ENCODE data around the gene TBC1D25.
"Not testable (repeated sequence)": the region's sequence is repeated elsewhere in the genome, so short reads cannot be mapped to it uniquely, and the experiment has no call there.

Gene TBC1D25

DNA sequence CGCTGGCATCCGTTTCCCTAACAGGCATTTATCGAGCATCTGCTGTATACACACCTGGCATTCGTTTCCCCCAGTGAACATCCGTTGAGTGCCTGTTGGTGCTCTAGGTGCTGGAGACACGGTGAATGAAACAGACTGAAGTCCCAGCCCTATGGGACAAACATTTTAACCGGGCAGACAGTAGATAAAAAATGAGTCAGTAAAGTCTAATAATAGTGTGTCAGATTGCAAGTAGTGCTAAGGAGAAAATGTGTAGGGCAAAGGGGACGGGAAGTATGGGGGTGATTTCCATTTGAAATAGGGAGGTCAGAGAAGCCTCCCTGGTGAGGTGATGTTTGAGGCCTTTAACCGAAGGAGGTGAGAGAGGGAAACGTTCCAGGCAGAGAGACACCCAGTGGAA lies 23.2 kb upstream of the TBC1D25 start:
- no peak for DNase-seq

DNA sequence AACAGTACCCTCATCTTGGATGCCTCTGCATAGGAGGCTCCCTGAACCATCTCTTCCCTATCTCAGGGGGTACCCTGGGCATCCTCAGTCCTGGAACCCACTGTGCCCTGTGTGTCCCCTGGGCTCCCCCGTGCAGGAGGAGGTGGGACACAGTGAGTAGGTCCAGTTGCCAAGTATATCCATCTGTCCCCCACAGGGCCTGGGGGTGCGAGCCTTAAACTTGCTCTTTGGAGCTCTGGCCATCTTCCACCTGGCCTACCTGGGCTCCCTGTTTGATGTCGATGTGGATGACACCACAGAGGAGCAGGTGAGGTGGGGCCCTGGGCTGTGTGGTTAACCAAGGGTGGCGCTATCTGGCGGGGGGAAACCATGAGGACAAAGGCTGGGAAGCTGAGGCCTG lies 22.5 kb upstream of the TBC1D25 start:
- no peak for DNase-seq

DNA sequence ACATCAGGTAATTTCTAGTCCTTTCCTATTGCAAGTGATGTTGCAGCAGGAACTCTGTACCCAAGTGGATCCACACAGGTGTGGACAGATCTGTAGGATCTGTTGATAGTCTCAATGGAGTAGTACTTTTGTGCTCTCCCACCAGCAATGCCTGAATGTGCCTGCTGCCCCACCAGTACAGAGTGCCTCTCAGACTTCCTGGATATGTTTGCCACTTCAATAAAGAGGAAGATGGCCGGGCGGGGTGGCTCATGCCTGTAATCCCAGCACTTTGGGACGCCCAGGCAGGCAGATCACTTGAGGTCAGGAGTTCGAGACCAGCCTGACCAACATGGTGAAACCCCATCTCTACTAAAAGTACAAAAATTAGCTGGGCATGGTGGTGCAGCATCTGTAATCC lies 20.0 kb upstream of the TBC1D25 start:
- DNase-seq: not testable (repeated sequence)

DNA sequence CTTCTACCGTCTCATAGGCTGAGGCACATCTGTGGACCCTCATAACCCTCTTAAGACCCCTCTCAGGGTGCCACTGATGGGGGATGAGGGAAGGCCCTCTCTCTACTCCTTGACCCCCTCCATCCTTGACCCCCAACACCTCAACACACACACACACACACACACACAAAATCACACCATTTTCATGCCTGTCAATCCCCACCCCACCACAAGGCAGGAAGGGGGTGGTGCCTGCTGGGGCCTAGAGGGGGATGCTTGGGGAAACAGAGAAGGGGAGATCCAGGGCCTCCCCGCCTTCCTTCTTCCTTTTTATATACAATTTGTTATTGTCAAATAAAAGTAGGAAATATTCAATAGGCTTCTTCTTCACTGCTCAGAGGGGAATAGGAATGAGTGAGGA lies 19.1 kb upstream of the TBC1D25 start:
- DNase-seq: peak; percentile 40

DNA sequence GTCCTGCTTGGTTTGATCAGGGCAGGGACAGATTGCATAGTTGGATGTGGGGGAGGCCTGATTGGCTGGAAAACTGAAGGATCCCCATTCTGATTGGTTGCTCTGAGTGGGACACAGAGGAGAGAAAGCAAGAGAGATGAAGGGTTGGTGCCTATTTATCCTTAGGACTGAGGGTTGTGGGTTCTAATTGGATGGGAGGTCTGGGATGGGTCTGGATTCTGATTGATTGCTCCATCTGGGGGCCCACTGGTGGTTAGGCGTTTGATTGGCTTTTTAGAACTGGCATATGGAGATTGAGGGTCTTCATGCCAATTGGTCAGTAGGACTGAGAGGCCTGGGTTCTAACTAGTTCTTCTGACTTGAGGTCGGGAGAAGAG lies 18.6 kb upstream of the TBC1D25 start:
- no peak for DNase-seq

DNA sequence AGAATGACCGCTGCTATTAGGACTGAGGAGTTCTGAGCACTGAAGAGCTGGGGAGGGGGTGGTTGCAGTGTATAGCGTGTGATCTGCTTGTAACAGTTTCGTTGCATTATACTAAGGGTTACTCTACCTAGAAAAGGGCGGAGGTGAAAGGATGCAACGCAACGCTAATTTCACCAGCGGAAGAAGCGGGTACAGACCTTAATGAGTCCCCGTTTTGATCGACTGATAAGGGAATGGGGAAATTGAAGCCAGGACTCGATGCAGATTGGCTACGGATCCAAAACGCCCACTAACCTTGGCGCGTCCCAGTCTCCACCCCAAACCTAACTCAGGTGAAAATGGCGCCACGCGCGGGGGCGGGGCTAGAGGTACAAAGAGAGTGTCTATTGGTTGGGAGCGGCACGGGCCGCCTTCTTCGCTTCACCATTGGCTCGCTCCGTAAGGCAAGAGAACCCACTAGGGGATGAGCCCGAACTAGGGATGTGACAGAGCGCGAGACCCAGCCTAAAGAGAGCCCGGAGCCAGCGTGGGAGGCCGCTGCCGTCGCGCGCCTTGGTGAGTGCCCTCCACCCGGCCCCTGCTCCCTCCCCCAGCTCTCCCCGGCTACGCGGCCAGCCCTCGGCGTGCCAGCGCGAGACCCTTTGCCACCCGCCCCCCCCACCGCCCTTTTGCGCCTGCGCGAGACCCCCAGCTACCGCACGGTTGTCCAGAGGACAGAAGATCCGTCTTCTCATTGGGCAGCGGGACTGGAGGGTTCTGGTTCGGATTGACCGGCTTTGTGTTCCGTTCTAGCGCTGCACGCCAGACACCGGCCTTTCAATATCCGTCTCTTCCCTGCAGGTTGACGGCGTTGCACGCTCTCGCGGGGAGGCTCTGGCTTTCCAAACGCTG lies 17.9 kb upstream of the TBC1D25 start, which contains the start of gene EBP:
Gene EBP (plus strand): TSS at position 456 of the 891 bp plus-strand sequence. CDS start 1,964 bp downstream, outside the sequence.
- DNase-seq: peak; percentile 97

DNA sequence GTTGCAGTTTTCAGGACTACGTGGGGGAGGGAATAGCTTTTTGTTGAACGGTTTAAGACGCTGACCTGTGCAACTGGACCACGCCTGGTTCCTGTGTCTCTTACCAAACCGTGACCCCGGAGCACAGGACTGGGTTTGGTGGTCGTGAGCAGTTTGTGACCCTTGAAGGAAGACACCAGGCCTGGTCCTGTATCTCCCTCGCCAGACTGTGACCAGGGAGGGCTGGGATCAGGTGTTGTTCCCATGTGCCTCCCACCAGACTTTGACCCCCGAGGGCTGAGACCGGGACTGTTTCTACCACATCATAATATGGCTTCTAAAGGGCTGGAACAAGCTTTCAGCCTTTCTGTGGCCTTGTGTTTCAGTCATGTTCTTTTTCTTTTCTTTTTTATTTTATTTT lies 17.2 kb upstream of the TBC1D25 start:
- DNase-seq: no peak

DNA sequence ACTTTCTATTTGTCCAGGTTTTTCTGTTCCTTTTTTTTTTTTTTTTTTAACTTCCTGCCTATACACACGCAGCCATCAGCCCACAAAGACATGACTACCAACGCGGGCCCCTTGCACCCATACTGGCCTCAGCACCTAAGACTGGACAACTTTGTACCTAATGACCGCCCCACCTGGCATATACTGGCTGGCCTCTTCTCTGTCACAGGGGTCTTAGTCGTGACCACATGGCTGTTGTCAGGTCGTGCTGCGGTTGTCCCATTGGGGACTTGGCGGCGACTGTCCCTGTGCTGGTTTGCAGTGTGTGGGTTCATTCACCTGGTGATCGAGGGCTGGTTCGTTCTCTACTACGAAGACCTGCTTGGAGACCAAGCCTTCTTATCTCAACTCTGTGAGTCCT lies 15.8 kb upstream of the TBC1D25 start:
- DNase-seq: no peak

DNA sequence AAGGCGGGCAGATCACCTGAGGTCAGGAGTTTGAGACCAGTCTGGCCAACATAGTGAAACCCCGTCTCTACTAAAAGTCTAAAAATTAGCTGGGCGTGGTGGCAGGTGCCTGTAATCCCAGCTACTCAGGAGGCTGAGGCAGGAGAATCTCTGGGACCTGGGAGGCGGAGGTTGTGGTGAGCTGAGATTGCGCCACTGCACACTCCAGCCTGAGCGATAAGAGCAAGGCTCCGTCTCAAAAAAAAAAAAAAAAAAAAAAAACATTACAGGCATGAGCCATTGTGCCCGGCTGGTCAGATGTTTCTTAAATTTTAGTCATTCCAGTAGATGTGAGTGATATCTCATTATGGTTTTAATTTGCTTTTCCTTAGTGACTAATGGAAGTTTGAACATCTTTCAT lies 13.7 kb upstream of the TBC1D25 start:
- DNase-seq: not testable (repeated sequence)

DNA sequence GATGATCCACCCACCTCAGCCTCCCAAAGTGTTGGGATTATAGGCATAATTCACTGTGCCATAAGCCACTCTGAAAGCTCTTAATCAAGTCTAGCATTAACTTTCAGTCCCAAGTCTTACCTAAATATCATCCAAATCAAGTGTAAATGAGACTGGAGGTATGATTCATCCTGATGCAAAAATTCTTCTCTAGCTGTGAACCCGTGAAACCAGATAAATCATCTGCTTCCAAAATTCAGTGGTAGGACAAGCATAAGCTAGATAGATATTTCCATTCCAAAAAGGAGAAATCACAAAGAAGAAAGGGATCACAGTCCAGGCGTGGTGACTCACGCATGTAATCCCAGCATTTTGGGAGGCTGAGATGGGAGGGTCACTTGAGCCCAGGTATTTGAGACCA lies 8.8 kb upstream of the TBC1D25 start:
- no peak for DNase-seq

DNA sequence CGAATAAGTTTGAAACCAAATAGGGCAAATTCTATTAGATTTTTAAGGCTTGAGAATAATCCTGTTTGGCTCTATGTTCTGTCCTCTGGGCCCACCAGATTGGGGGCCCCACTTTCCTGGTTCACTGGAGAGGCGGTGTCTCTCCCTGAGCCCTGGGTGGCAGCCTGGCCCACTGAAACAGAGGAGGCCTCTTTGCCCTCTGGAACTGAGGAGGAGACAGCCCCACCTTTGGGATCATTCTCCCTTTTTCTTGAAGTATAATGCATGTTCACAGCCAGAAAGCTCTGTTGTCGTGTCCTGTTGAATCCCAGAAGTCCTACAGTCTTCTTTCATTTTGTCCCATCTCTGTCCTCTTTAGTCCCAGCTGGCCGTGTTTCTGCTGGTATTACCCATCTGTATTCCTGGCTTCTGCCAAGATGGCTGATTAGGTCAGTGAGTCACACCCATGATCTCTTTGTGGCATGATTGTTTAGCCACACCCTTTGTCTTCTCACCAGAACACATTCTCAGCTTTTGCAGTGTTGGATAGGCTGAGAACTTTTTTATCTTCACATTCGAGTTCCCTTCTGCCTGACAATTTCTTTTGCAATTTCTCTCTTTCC lies 8.1 kb upstream of the TBC1D25 start:
- peak; percentile 46 for DNase-seq

DNA sequence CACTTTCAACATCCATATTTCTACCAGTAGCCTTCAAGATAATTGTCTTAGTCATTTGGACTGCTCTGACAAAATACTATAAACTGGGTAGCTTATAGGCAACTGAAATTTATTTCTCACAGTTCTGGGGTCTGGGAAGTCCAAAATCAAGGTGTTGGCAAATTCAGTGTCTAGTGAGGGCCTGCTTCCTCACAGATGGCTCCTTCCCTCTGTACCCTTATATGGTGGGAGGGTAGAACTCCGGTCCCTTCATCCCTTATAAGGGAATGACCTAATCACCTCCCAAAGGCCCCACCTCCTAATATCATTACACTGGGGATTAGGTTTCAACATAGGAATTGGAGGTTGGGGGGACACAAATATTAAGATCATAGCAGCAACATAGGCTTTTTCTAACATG lies 7.4 kb upstream of the TBC1D25 start:
- no peak for DNase-seq

DNA sequence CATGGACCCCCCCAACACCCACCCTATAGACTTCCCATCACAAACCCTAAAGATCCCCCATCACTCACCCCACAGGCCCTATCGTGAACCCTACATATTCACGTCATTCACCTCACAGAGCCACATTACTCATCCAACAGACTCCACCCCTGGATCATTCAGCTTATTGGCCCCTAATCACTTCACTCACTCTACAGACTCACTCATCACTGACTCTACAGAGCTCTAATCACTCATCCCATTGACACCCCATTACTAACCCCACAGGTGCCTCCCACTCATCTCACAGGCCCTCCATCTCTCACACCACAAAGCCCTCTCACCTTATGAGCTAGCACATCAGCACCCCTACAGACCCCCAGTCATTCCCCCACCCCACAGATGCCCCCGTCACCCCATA lies 6.3 kb upstream of the TBC1D25 start:
- no peak for DNase-seq

DNA sequence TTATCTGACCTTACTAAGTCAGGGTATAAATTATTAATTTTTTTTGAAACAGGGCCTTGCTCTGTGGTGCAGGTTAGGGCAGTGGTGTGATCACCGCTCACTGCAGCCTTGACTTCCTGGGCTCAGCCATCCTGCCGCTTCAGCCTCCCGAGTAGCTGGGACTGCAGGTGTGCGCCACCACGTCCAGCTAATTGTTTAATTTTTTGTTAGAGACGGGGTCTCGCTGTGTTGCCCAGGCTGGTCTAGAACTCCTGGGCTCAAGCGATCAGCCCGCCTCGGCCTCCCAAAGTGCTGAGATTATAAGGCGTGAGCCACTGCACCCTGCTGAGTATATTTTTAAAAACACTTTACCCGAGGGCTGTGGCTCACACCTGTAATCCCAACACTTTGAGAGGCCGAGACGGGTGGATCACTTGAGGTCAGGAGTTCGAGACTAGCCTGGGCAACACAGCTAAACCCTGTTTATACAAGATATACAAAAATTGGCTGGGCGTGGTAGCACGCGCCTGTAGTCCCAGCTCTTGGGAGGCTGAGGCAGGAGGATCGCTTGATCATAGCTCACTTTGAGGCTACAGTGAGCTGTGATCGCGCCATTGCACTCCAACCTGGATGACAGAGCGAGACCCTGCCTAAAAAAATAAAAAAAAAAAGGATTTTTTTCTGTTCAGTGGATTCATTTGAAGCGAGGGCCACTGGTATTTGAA lies 721 bp upstream of the TBC1D25 start:
- no peak for DNase-seq

DNA sequence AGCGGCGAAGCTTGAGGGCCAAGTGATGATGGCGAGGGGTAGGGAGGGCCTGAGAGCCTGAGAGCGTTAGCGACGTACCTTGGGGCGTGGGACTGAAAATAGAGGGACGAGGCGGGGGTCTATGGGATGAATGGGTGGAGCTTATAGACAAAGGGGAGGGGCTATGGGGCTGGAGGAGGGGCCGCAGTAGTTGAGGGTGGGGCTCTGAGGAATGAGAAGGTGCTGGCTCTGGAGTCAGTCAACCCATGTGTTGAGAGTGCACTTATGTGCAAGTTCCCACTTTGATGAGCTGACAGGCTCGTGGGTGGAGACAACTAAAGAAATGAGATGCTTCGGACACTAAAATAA lies 488 bp downstream of the TBC1D25 start:
- peak; percentile 75 for DNase-seq

DNA sequence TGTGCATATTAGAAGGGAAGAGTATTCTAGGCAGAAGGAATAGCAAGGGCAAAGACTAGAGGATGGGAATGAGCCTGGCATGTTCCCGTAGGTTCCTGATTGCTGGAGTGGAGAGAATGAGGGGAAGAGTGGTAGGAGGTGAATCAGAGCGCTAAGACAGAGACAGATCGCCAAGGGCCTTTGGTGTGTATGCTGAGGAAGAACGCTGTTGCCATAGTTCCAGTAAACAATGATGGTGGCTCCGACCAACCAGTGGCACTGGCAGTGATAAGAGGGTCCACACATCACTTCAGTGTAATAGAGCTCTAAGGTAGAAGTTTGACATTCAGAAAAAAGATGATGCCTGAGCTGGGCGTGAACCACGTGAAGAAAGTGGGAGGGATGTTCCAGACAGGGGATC lies 966 bp downstream of the TBC1D25 start:
- peak; percentile 22 for DNase-seq

DNA sequence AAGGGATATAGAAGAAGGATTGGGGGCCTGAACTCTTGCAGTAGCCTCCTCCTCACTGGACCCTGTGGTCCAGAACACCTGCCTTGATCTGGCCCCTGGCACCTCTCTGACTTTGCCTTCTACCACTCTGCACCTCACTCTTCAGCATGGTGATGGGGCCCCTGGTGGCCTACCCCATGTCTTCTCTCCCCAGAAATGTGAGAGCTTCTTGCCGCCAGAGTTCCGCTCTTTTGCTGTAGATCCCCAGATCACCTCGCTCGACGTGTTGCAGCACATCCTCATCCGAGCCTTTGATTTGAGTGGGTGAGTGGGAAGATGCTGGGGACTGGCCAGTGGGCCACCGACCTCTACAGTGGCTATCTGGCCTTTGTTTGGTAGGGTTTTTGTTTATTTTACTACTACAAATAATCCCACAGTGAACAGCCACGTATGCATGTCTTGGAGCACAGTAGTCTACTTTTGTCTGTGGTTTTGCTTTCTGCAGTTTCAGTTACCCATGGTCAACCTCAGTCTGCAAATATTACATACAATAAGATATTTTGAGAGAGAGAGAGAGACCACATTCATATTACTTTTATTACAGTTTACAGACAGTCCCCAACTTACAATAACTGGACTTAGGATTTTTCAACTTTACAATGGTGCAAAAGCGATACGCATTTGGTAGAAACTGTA lies 1.8 kb downstream of the TBC1D25 start:
- no peak for DNase-seq

DNA sequence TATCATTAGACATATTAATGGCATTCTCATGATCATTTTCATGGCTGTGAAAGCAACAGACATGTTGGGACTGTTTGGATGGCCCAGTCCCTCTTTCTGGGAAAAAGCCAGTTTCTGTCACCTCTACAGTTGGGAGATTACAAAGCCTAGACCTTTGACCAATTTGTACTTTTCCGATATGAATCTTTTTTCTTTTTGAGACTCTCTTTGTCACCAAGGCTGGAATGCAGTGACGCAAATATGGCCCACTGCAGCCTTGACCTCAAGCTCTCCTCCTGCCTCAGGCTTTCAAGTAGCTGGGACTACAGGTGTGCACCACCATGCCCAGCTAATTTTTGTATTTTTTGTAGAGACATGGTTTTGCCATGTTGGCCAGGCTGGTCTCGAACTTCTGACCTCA lies 9.4 kb downstream of the TBC1D25 start:
- DNase-seq: no peak

DNA sequence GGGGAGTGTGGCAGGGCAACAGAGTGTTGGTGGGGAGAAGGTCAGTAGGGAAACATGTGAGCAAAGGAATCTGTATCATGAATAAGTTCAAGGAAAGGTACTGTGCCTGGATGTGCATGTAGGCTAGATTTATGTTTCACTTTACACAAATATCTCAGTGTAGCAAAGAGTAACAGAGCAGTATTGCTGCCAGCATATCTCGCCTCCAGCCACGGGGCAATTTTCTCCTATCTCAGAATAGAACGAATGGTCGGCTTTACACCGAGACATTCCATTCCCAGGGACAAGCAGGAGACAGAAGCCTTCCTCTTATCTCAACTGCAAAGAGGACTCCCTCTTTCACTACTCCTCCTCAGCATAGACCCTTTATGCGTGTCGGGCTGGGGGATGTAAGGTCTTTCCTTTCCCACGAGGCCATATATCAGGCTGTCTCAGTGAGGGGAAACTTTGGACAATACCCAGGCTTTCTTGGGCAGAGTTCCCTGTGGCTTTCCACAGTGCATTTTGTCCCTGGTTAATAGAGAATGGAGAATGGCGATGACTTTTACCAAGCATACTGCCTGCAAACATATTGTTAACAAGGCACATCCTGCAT lies 16.3 kb downstream of the TBC1D25 start:
- DNase-seq: not testable (repeated sequence)

DNA sequence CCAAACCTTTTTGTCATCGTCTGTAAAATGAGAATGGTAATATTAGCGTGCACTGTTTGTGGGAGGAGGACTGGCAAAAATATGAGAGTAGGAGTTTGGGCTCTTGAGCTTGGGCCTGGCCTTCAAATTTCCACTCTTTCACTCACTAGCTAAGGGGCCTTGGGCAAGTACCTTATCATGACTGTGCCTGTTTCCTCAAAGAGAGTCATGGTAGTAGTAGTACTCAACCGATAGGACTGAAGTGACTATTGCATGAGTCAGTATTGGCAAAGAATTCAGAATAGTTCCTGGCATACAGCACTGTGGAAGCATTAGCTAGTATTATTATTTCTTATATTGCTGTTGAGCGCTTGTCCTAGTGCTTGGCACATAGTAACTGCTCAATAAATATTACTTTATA lies 18.8 kb downstream of the TBC1D25 start:
- DNase-seq: no peak

DNA sequence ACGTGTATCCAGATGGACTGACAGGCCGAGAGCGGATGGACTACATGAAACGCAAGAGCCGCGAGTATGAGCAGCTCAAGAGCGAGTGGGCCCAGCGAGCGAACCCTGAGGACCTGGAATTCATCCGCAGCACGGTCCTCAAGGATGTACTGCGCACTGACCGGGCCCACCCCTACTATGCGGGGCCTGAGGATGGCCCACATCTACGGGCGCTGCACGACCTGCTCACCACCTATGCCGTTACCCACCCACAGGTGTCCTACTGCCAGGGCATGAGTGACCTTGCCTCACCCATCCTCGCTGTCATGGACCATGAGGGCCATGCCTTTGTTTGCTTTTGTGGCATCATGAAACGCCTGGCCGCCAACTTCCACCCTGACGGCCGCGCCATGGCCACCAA lies 20.1 kb downstream of the TBC1D25 start:
- DNase-seq: no peak

DNA sequence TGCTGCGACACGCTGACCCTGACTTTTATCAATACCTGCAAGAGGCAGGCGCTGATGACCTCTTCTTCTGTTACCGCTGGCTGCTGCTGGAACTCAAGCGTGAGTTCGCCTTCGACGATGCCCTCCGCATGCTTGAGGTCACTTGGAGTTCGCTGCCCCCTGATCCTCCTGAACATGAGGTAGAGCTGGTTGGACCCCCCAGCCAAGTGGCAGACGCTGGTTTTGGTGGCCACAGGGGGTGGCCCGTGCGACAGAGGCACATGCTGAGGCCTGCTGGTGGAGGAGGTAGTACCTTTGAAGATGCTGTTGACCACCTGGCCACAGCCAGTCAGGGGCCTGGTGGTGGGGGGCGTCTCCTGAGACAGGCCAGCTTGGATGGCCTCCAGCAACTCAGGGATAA lies 20.5 kb downstream of the TBC1D25 start:
- DNase-seq: no peak

DNA sequence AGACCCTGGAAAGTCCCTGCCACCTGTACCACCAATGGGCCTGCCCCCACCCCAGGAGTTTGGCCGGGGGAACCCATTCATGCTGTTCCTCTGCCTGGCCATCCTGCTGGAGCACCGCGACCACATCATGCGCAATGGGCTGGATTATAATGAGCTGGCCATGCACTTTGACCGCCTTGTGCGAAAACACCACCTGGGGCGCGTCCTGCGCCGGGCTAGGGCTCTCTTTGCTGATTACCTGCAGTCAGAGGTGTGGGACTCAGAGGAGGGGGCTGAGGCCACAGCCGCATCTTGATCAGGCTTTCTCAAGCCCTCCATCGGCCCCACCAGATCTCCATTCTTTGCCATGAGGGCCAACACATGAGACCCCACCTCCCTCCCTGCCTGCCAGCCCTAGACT lies 21.2 kb downstream of the TBC1D25 start:
- DNase-seq: no peak

All from CD4-positive, alpha-beta T cell treated with Interleukin-21 for 1 hour (primary cell).